Heart right ventricle (tissue), 16 donors: ENCODE data around the gene NT5DC3. TPM values are rescaled to one million over a fixed set of nuclear protein-coding genes. Genes with fewer than 3 reads are reported as not detected.

Source experiments
- ATAC-seq, 8 donors: fragments of 200-7000 bp; cut with Tn5 transposase; one replicate each; pipeline ENCODE4 v1.9.1; 2020; ENCODE audit warnings: mild to moderate bottlenecking in 8 of 8, moderate library complexity in 8 of 8, moderate number of reproducible peaks in 1 of 8
- DNase-seq, 2 donors: peaks; one replicate each; pipeline ENCODE4 v3.0.0-alpha.2; 2020
- H3K27ac ChIP-seq, 10 donors: fragments of 200-600 bp; sonication (generic) in 2 of 10; one replicate each; pipeline versions ENCODE4 v1.5.0 to v1.8.0; 2020 to 2022; ENCODE audit warnings: mild to moderate bottlenecking in 3 of 10
- H3K27me3 ChIP-seq, 7 donors: fragments of 200-600 bp; one replicate each; pipeline ENCODE4 v1.8.0; 2021 to 2022; ENCODE audit warnings: mild to moderate bottlenecking in 2 of 7
- H3K36me3 ChIP-seq, 9 donors: fragments of 200-600 bp; sonication (generic) in 1 of 9; one replicate each; pipeline versions ENCODE4 v1.5.0 to v1.8.0; 2020 to 2022; ENCODE audit warnings: mild to moderate bottlenecking in 2 of 9
- H3K4me1 ChIP-seq, 9 donors: fragments of 200-600 bp; sonication (generic) in 1 of 9; one replicate each; pipeline versions ENCODE4 v1.5.0 to v1.8.0; 2020 to 2022; ENCODE audit warnings: mild to moderate bottlenecking in 4 of 9
- H3K4me3 ChIP-seq, 10 donors: fragments of 200-600 bp; sonication (generic) in 2 of 10; one replicate each; pipeline versions ENCODE4 v1.5.0 to v1.8.0; 2020 to 2022; ENCODE audit warnings: mild to moderate bottlenecking in 7 of 10, moderate library complexity in 2 of 10
- H3K9me3 ChIP-seq, 11 donors: fragments of 200-600 bp in 10 of 11; sonication (generic) in 2 of 11; one replicate each; pipeline versions ENCODE4 v1.5.0 to v1.8.0; 2013 to 2022; ENCODE audit warnings: mild to moderate bottlenecking in 2 of 11, control low read depth in 1 of 11, moderate library complexity in 1 of 11
- WGBS, 2 donors: extraction: QIAGEN DNeasy Blood & Tissue Kit; methylation state at CpG; one replicate each; pipeline ENCODE4 v1.1.7; 2013; ENCODE audit warnings: inconsistent platforms in 1 of 2; 5-methylcytosine and 5-hydroxymethylcytosine counted together
- intact Hi-C, 10 donors: fragments of 100-400 bp; cut with DNase I; formaldehyde crosslinking; loops; one replicate each; pipeline versions ENCODE4 v1.11.1 to v1.14.2; 2022
- polyA plus RNA-seq, 2 donors: library from polyadenylated mRNA; stranded (reverse); fragments of 200-250 nt; gene quantifications; one replicate each; pipeline ENCODE4 v1.2.3, GENCODE V29; 2013
- total RNA-seq, 10 donors: library from RNA; stranded (reverse); fragmentation: NEBNext Ultra II Directional in 3 of 10; extraction: Animal tissue kit (Norgen Biotek cat#: 25700) in 3 of 10; gene quantifications; one replicate each; pipeline versions ENCODE4 v1.2.1 to v1.2.4, GENCODE V29; 2021 to 2023
- TF ChIP-seq, protein P1 (sequence below), 9 donors: fragments of 200-600 bp; sonication (generic) in 2 of 9; IDR thresholded peaks; one replicate each; pipeline versions ENCODE4 v1.5.0 to v1.8.0; 2021 to 2022; ENCODE audit warnings: antibody characterized with exemption in 9 of 9, mild to moderate bottlenecking in 5 of 9, moderate library complexity in 1 of 9
- donor health status: Arrhythmogenic right ventricular cardiomyopathy.
- donor health status: ischemic (EF 13 %, LVEDD 7.1; RV severe dilation, severe dysfunction).
- donor health status: healthy with polysubstance abuse.
- donor health status: DM: no; HTN: yes; CAD: no.
- donor health status: DM: no; HTN: no; CAD: no.
- donor health status: ischemic (EF 25% LVEDD 6.9; RV normal size, moderate dysfunction).
- donor health status: ischemic (EF 25% LVEDD 5.7; RV mildly dilated, moderate dysfunction).
- donor health status: healthy.
- donor health status: DM: yes; HTN: yes; CAD: no.
- donor health status: Ischemic cardiomyopathy.
- donor health status: ischemic (EF 35%, LVEDD 5.7; RV mildly dilated, moderate dysfunction).
- donor health status: nonischemic (EF 11% LVEDD 7.7; RV severe dilation, severe dysfunction).
- donor health status: DM: yes; HTN: yes; CAD: no.
- donor health status: PGD.
- donor health status: ischemic (EF 29% LVEDD 5.4; RV normal size, mild dysfunction).
- donor health status: nonischemic (EF 23%, LVEDD 6.1; RV moderate dilation, normal function).

Gene NT5DC3
- total and polyA plus RNA-seq, 12 donors: 1.0 to 4.9 (median 3.4) TPM

- Histone ChIP-seq H3K4me1 (peaks cover 0 to 7% (median 0%) of the 10 kb centered on the region in 9 donors), H3K4me3 (no peak overlapping the region), H3K27ac (no peak overlapping the region), H3K36me3 (no peaks in the 10 kb centered on the region), H3K27me3 (no peaks in the 10 kb centered on the region), H3K9me3 (no peaks in the 10 kb centered on the region)
- intact Hi-C loops: no loop called here
- 89% methylated on average over 8 of the region's 8 CpGs for WGBS, 2 donors
- ATAC-seq (no peak), DNase-seq (no peak)
- TF ChIP-seq, protein P1, sequence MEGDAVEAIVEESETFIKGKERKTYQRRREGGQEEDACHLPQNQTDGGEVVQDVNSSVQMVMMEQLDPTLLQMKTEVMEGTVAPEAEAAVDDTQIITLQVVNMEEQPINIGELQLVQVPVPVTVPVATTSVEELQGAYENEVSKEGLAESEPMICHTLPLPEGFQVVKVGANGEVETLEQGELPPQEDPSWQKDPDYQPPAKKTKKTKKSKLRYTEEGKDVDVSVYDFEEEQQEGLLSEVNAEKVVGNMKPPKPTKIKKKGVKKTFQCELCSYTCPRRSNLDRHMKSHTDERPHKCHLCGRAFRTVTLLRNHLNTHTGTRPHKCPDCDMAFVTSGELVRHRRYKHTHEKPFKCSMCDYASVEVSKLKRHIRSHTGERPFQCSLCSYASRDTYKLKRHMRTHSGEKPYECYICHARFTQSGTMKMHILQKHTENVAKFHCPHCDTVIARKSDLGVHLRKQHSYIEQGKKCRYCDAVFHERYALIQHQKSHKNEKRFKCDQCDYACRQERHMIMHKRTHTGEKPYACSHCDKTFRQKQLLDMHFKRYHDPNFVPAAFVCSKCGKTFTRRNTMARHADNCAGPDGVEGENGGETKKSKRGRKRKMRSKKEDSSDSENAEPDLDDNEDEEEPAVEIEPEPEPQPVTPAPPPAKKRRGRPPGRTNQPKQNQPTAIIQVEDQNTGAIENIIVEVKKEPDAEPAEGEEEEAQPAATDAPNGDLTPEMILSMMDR (IDR thresholded peaks at IDR 0.05): no peak
Measured at GRCh38 chr12:103855036-103855712, 14.1 kb upstream of the NT5DC3 start.

GRCh38 chr12:103854372-103854973 lies 13.4 kb upstream of the NT5DC3 start:
- no peak overlapping the region for H3K27ac ChIP-seq
- DNase-seq: no peak

GRCh38 chr12:103852498-103852997 lies 11.5 kb upstream of the NT5DC3 start:
- H3K27ac ChIP-seq: no peak overlapping the region
- ATAC-seq (no peak), DNase-seq (no peak)
- intact Hi-C loops: no loop called here
- no peaks in the 10 kb centered on the region for H3K36me3 ChIP-seq
- TF ChIP-seq, protein P1 (IDR thresholded peaks at IDR 0.05): no peak
- 46 to 71% methylated on average over 3 of the region's 3 CpGs for WGBS, 2 donors
- no peak overlapping the region for H3K4me3 ChIP-seq
- H3K9me3 ChIP-seq: no peaks in the 10 kb centered on the region
- no peaks in the 10 kb centered on the region for H3K4me1 ChIP-seq
- H3K27me3 ChIP-seq: no peaks in the 10 kb centered on the region

More at GRCh38 chr12:103854372-103854973, 13.4 kb upstream of the NT5DC3 start:
- Histone ChIP-seq H3K4me3 (no peak overlapping the region), H3K36me3 (no peaks in the 10 kb centered on the region), H3K9me3 (no peaks in the 10 kb centered on the region), H3K27me3 (no peaks in the 10 kb centered on the region), H3K4me1 (peaks cover 0 to 6% (median 0%) of the 10 kb centered on the region in 9 donors)
- intact Hi-C loops: no loop called here
- ATAC-seq: no peak
- TF ChIP-seq, protein P1 (IDR thresholded peaks at IDR 0.05): no peak
- 87 to 93% methylated on average over 6 of the region's 6 CpGs for WGBS, 2 donors

DNA sequence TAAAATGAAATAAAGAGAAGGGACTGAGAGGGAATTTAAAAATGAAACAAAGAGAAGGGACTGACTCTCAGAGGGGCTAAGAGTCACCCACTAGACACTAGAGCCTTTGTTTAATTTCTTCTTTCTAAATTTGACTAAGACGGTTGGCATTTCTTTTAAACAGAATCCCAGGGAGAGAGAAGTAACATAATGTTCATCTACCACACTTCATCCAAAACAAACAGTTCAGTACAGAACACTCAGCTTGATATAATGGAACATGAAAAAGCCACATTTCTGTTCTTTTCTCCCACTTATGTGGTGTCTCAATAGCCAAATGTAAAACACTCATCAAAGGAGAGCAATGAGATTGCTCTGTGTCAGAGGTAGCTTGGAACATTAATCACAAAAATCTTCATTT lies 10.1 kb upstream of the NT5DC3 start:
- 75 to 79% methylated on average over 1 of the region's 1 CpG for WGBS, 2 donors
- no peaks in the 10 kb centered on the region for H3K36me3 ChIP-seq
- intact Hi-C loops: no loop called here
- DNase-seq: no peak
- peak in 2 of 8 donors; percentile 30 to 50 for ATAC-seq
- no peaks in the 10 kb centered on the region for H3K4me1 ChIP-seq
- no peaks in the 10 kb centered on the region for H3K9me3 ChIP-seq
- H3K4me3 ChIP-seq: no peak overlapping the region
- H3K27me3 ChIP-seq: no peaks in the 10 kb centered on the region
- H3K27ac ChIP-seq: no peak overlapping the region
- TF ChIP-seq, protein P1 (IDR thresholded peaks at IDR 0.05): no peak
